Transverse colon (tissue), 4 donors: Measurements from ENCODE around the gene PDXK. TPM values are rescaled to one million over a fixed set of nuclear protein-coding genes. Genes with fewer than 3 reads are reported as not detected.

ENCODE experiments used
- DNase-seq: peaks from one replicate; pipeline ENCODE4 v3.0.0-alpha.2; 2019
- H3K27ac ChIP-seq, 4 donors: fragments of 200-600 bp; sonication (generic); 2 replicates each; pipeline ENCODE4 v1.5.1; 2016 to 2018; ENCODE audit warnings: inconsistent platforms in 4 of 4
- H3K27me3 ChIP-seq: fragments of 200-600 bp; sonication (generic); 2 replicates; pipeline ENCODE4 v1.5.1; 2017; ENCODE audit warnings: inconsistent platforms
- H3K36me3 ChIP-seq, 4 donors: fragments of 200-600 bp; sonication (generic); 2 replicates each; pipeline ENCODE4 v1.5.1; 2017 to 2019; ENCODE audit warnings: inconsistent platforms in 4 of 4
- H3K4me1 ChIP-seq, 4 donors: fragments of 200-600 bp; sonication (generic); 2 replicates each; pipeline ENCODE4 v1.5.1; 2017 to 2020; ENCODE audit warnings: inconsistent platforms in 4 of 4
- H3K4me3 ChIP-seq, 4 donors: fragments of 200-600 bp; sonication (generic); 1 replicate in 1 of 4; 2 replicates in 3 of 4; pipeline versions ENCODE4 v1.5.1 to v1.6.1; 2017 to 2019; ENCODE audit warnings: inconsistent platforms in 4 of 4
- H3K9me3 ChIP-seq, 2 donors: fragments of 200-600 bp; sonication (generic); 2 replicates each; pipeline ENCODE4 v1.5.1; 2017 to 2019; ENCODE audit warnings: inconsistent platforms in 2 of 2
- EP300 ChIP-seq: sonication (generic); formaldehyde crosslinking; IDR thresholded peaks from one replicate; pipeline ENCODE4 v1.6.1; 2017; ENCODE audit warnings: antibody characterized with exemption, low read depth
- POLR2A ChIP-seq: fragments of 450-650 bp; IDR thresholded peaks from one replicate; pipeline ENCODE4 v1.6.1; 2016; ENCODE audit warnings: antibody characterized with exemption, mild to moderate bottlenecking, moderate library complexity
- POLR2AphosphoS5 ChIP-seq, 3 donors: sonication (generic); formaldehyde crosslinking; IDR thresholded peaks; one replicate each; pipeline ENCODE4 v1.6.1; 2016; ENCODE audit warnings: antibody characterized with exemption in 3 of 3
- WGBS, 2 donors: methylation state at CpG; one replicate each; pipeline ENCODE4 v1.1.5; 2018; ENCODE audit warnings: low coverage in 1 of 2; 5-methylcytosine and 5-hydroxymethylcytosine counted together
- in situ Hi-C, 4 donors: fragments of 200-750 bp; cut with MboI; loops; one replicate each; pipeline versions ENCODE4 v1.15.0 to v1.15.1; 2017; ENCODE audit warnings: low sequenced_read_pairs in 3 of 4, low pct_ligation_motif_present in 1 of 4, low pct_unique_long_range_greater_than_20kb in 1 of 4
- intact Hi-C: fragments of 100-400 bp; cut with DNase I; formaldehyde crosslinking; loops from one replicate; pipeline ENCODE4 v1.15.1; 2023; ENCODE audit warnings: low total_unique reads
- total RNA-seq, 4 donors: library from RNA; depleted of rRNA; stranded (reverse); fragments of >200 nt; gene quantifications; one replicate each; pipeline ENCODE4 v1.1.0, GENCODE V29; 2016
- TF ChIP-seq, protein P1 (sequence below), 5 experiments: fragments of 200-600 bp in 3 of 5; fragments of 450-650 bp in 2 of 5; sonication (generic) in 3 of 5; IDR thresholded peaks; 1 replicate in 2 of 5; 2 replicates in 3 of 5; pipeline ENCODE4 v1.5.1; 2016 to 2017; ENCODE audit warnings: antibody characterized with exemption in 5 of 5, inconsistent platforms in 3 of 5, mild to moderate bottlenecking in 2 of 5, moderate library complexity in 1 of 5

Gene PDXK
- total RNA-seq, 4 donors from 2014 or later: 85.8 to 117 (median 103) TPM

DNA sequence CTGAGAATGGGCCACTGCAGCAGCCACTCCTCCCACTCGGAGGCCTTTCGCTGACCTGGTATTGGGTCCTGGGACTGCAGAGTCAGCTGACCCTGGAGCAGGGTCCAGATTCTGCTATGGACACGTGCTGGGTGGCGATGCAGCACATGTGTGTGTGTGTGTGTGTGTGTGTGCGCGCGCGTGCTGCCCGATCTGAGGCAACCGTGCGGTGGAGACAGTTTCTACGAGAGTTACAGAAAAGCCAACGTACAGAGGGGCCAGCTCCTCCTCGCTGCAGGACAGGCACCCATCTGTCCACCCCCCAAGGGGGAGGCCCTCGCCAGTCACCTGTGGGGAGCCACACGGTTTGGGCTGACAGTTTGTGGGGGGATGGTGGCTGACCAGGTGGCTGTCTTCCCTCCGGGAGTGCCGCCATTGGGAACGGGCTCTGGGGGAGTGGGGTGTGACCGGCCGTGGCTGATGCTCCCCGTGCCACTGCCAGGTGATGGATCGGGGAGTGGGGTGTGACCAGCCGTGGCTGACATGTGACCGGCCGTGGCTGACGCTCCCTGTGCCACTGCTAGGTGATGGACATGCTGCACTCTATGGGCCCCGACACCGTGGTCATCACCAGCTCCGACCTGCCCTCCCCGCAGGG, 33.1 kb downstream of the PDXK start:
- in situ Hi-C loops (no loop called here), intact Hi-C loops (no loop called here)
- Histone ChIP-seq H3K27me3 (no peaks in the 10 kb centered on the region), H3K27ac (no peak overlapping the region), H3K36me3 (peaks cover 0 to 48% (median 13%) of the 10 kb centered on the region in 4 donors), H3K4me1 (no peaks in the 10 kb centered on the region), H3K4me3 (no peak overlapping the region), H3K9me3 (no peaks in the 10 kb centered on the region)
- DNase-seq: no peak
- TF ChIP-seq, protein P1, sequence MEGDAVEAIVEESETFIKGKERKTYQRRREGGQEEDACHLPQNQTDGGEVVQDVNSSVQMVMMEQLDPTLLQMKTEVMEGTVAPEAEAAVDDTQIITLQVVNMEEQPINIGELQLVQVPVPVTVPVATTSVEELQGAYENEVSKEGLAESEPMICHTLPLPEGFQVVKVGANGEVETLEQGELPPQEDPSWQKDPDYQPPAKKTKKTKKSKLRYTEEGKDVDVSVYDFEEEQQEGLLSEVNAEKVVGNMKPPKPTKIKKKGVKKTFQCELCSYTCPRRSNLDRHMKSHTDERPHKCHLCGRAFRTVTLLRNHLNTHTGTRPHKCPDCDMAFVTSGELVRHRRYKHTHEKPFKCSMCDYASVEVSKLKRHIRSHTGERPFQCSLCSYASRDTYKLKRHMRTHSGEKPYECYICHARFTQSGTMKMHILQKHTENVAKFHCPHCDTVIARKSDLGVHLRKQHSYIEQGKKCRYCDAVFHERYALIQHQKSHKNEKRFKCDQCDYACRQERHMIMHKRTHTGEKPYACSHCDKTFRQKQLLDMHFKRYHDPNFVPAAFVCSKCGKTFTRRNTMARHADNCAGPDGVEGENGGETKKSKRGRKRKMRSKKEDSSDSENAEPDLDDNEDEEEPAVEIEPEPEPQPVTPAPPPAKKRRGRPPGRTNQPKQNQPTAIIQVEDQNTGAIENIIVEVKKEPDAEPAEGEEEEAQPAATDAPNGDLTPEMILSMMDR (IDR thresholded peaks at IDR 0.05): no peak
- no peak for TF ChIP-seq EP300
- TF ChIP-seq POLR2AphosphoS5 (IDR thresholded peaks at IDR 0.05): no peak
- no peak for TF ChIP-seq POLR2A
- WGBS, 2 donors: 84 to 91% methylated on average over 7 to 30 of the region's 31 CpGs

DNA sequence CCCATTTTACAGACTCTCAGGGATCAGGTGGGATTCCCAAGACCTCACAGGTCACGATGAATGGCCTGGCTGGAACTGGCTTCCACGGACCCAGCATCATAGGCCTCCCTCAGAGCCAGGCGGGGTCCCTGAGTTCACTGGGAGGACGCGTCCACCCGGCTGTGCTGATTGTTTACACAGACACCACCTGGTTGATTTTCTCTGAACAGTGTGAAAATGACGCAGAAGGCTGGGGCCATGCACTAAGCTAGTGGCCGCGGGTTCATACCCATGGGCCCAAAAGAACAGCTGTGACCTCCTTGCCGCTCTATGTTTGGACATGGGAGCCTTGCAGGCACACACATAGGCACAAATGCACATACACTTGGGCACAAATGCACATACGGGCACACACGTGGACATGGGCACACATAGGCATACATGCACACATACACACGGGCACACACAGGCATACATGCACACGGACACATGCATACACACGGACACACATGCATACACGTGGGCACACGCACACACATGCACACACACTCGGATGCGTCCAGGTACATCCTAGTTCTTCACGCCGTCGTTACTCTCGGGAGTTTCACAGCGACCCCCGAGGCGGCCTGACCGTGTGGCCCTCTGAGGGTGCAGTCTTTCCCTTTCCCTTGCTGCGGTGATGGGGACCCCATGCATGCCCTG, 34.0 kb downstream of the PDXK start:
- in situ Hi-C loops (no loop called here), intact Hi-C loops (no loop called here)
- Histone ChIP-seq H3K4me3 (no peak overlapping the region), H3K9me3 (no peaks in the 10 kb centered on the region), H3K4me1 (peaks cover 0 to 7% (median 1%) of the 10 kb centered on the region in 4 donors), H3K36me3 (peaks cover 0 to 41% (median 13%) of the 10 kb centered on the region in 4 donors), H3K27me3 (no peaks in the 10 kb centered on the region), H3K27ac (no peak overlapping the region)
- 82 to 89% methylated on average over 9 to 26 of the region's 28 CpGs for WGBS, 2 donors
- DNase-seq: no peak
- TF ChIP-seq POLR2A: no peak

GRCh38 chr21:43753439-43753799, 34.5 kb downstream of the PDXK start:
- H3K9me3 ChIP-seq: no peaks in the 10 kb centered on the region
- H3K27ac ChIP-seq: no peak overlapping the region
- H3K4me1 ChIP-seq: peaks cover 0 to 7% (median 1%) of the 10 kb centered on the region in 4 donors
- H3K4me3 ChIP-seq: no peak overlapping the region
- intact Hi-C loops: no loop called here
- TF ChIP-seq POLR2AphosphoS5 (IDR thresholded peaks at IDR 0.05): no peak
- TF ChIP-seq EP300: no peak
- peaks cover 0 to 41% (median 13%) of the 10 kb centered on the region in 4 donors for H3K36me3 ChIP-seq
- no peaks in the 10 kb centered on the region for H3K27me3 ChIP-seq
- in situ Hi-C loops: no loop called here
- 97 to 98% methylated on average over 5 to 16 of the region's 16 CpGs for WGBS, 2 donors
- no peak for DNase-seq

DNA sequence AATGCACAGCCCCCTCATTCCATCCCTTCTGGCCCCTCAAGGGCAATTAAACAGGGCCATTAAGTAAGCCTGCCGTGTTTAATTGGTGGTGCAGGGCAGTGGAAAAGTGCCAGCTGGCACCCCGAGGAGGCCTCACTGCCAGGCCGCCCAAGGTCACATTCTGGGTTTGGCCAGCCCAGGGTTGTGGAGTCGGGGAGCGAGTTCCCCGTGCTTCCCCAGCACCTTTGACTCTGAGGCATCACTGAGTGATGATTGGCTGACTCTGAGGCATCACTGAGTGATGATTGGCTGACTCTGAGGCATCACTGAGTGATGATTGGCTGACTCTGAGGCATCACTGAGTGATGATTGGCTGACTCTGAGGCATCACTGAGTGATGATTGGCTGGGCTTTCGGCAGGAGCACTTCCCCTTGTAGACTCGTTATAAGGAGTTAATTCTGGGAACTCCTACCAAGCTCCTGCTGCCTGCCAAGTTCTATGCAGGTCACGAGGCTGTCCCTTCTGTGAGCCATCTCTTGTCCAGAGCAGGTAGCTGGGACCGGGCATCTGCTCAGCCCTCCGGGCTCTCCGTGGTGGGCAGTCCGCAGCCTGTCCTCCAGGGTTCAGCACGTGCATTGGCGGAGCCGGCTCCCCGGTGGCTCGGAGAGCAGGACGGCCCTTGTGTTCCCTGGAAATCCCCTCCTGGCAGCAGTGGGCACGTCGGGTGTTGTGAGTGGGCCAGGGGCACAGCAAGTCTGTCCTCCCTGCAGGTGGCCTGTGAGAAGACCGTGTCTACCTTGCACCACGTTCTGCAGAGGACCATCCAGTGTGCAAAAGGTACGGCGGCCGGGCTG, 36.2 kb downstream of the PDXK start:
- Histone ChIP-seq H3K4me3 (no peak overlapping the region), H3K36me3 (peaks cover 0 to 30% (median 14%) of the 10 kb centered on the region in 4 donors), H3K4me1 (peaks cover 0 to 10% (median 1%) of the 10 kb centered on the region in 4 donors), H3K27me3 (no peaks in the 10 kb centered on the region), H3K9me3 (no peaks in the 10 kb centered on the region), H3K27ac (no peak overlapping the region)
- no peak for DNase-seq
- WGBS, 2 donors: 86% methylated on average over 26 of the region's 26 CpGs; no CpG with 5 or more reads in 1 of the 2 donors
- in situ Hi-C loops: no loop called here
- intact Hi-C loops: no loop called here
- TF ChIP-seq, protein P1 (IDR thresholded peaks at IDR 0.05): no peak
- no peak for TF ChIP-seq POLR2A
- no peak for TF ChIP-seq POLR2AphosphoS5 (IDR thresholded peaks at IDR 0.05)
- no peak for TF ChIP-seq EP300
